Measurements from ENCODE around the gene FHOD3. TPM values are rescaled to one million over a fixed set of nuclear protein-coding genes. Genes with fewer than 3 reads are reported as not detected.

FHOD3 gene
- total RNA-seq, 2 donors from 2014 or later: 66.0 to 114 TPM

GRCh38 chr18:36744261-36744876, 446.9 kb downstream of the FHOD3 start:
- Histone ChIP-seq H3K4me3 (no peak overlapping the region), H3K36me3 (no peaks in the 10 kb centered on the region), H3K27me3 (no peaks in the 10 kb centered on the region), H3K9me3 (no peaks in the 10 kb centered on the region), H3K4me1 (no peaks in the 10 kb centered on the region), H3K27ac (no peak overlapping the region)
- TF ChIP-seq CTCF (IDR thresholded peaks at IDR 0.05): no peak
- no peak for DNase-seq (ENCODE audit: low spot score)

GRCh38 chr18:36745219-36745975, 447.9 kb downstream of the FHOD3 start:
- Histone ChIP-seq H3K27me3 (no peaks in the 10 kb centered on the region), H3K4me1 (no peaks in the 10 kb centered on the region), H3K9me3 (no peaks in the 10 kb centered on the region), H3K27ac (no peak overlapping the region), H3K4me3 (no peak overlapping the region), H3K36me3 (no peaks in the 10 kb centered on the region)
- no peak for DNase-seq (ENCODE audit: low spot score)
- no peak for TF ChIP-seq CTCF (IDR thresholded peaks at IDR 0.05)

- no peak for DNase-seq (ENCODE audit: low spot score)
- Histone ChIP-seq H3K27me3 (no peaks in the 10 kb centered on the region), H3K9me3 (no peaks in the 10 kb centered on the region), H3K27ac (peak overlapping the region; percentile 41 to 44), H3K4me3 (no peak overlapping the region), H3K36me3 (no peaks in the 10 kb centered on the region), H3K4me1 (peaks cover 0 to 20% of the 10 kb centered on the region in 2 donors)
- no peak for TF ChIP-seq CTCF (IDR thresholded peaks at IDR 0.05)
Measured at GRCh38 chr18:36752929-36753865, 455.7 kb downstream of the FHOD3 start.

- DNase-seq (ENCODE audit: low spot score): no peak
- peaks cover 0 to 23% of the 10 kb centered on the region in 2 donors for H3K4me1 ChIP-seq
- H3K27ac ChIP-seq: no peak overlapping the region
- no peaks in the 10 kb centered on the region for H3K27me3 ChIP-seq
- no peak for TF ChIP-seq CTCF (IDR thresholded peaks at IDR 0.05)
- no peaks in the 10 kb centered on the region for H3K36me3 ChIP-seq
- no peak overlapping the region for H3K4me3 ChIP-seq
- no peaks in the 10 kb centered on the region for H3K9me3 ChIP-seq
Measured at GRCh38 chr18:36756242-36756641, 458.7 kb downstream of the FHOD3 start.

- TF ChIP-seq CTCF (IDR thresholded peaks at IDR 0.05): peak; percentile 58 to 73
- no peak for DNase-seq (ENCODE audit: low spot score)
- Histone ChIP-seq H3K27ac (no peak overlapping the region), H3K4me1 (peaks cover 0 to 23% of the 10 kb centered on the region in 2 donors), H3K4me3 (no peak overlapping the region), H3K36me3 (no peaks in the 10 kb centered on the region), H3K9me3 (no peaks in the 10 kb centered on the region), H3K27me3 (no peaks in the 10 kb centered on the region)
Measured at GRCh38 chr18:36757081-36757480, 459.6 kb downstream of the FHOD3 start.

All from right atrium auricular region (tissue), 2 donors.